ENCODE data around the gene INTS15.

INTS15 gene

GRCh38 chr7:6650086-6650485 is 60.3 kb downstream of the INTS15 start:
- TF ChIP-seq CTCF (IDR thresholded peaks at IDR 0.05): no peak
- intact Hi-C loops (cut with DNase I; ENCODE audit: low total_unique reads): no loop called here
- Histone ChIP-seq H3K4me1 (no peaks in the 10 kb centered on the region), H3K36me3 (peaks cover 27 to 100% (median 82%) of the 10 kb centered on the region in 3 donors), H3K9me3 (peaks cover 0 to 7% (median 0%) of the 10 kb centered on the region in 3 donors), H3K27ac (no peak overlapping the region), H3K27me3 (no peaks in the 10 kb centered on the region), H3K4me3 (no peak overlapping the region)
- peak in 1 of 2 donors; percentile 42 for DNase-seq

- DNase-seq: peak in 1 of 2 donors; percentile 34
- Histone ChIP-seq H3K27ac (no peak overlapping the region), H3K4me1 (no peaks in the 10 kb centered on the region), H3K9me3 (peaks cover 0 to 7% (median 0%) of the 10 kb centered on the region in 3 donors), H3K4me3 (no peak overlapping the region), H3K27me3 (no peaks in the 10 kb centered on the region), H3K36me3 (peaks cover 32 to 100% (median 84%) of the 10 kb centered on the region in 3 donors)
- no peak for TF ChIP-seq CTCF (IDR thresholded peaks at IDR 0.05)
- intact Hi-C loops (cut with DNase I; ENCODE audit: low total_unique reads): no loop called here
Observed at GRCh38 chr7:6650521-6651011, 60.7 kb downstream of the INTS15 start.

GRCh38 chr7:6651851-6652445 is 62.1 kb downstream of the INTS15 start:
- intact Hi-C loops (cut with DNase I; ENCODE audit: low total_unique reads): no loop called here
- no peak for TF ChIP-seq CTCF (IDR thresholded peaks at IDR 0.05)
- peak in 1 of 2 donors; percentile 58 for DNase-seq

GRCh38 chr7:6652446-6653011 is 62.7 kb downstream of the INTS15 start:
- Histone ChIP-seq H3K36me3 (peaks cover 29 to 89% (median 77%) of the 10 kb centered on the region in 3 donors), H3K9me3 (peaks cover 0 to 7% (median 0%) of the 10 kb centered on the region in 3 donors), H3K4me3 (no peak overlapping the region), H3K4me1 (no peaks in the 10 kb centered on the region), H3K27ac (no peak overlapping the region), H3K27me3 (no peaks in the 10 kb centered on the region)
- intact Hi-C loops (cut with DNase I; ENCODE audit: low total_unique reads): no loop called here
- DNase-seq: peak in 1 of 2 donors; percentile 24
- no peak for TF ChIP-seq CTCF (IDR thresholded peaks at IDR 0.05)

More at GRCh38 chr7:6651851-6652445, 62.1 kb downstream of the INTS15 start:
- no peaks in the 10 kb centered on the region for H3K4me1 ChIP-seq
- H3K9me3 ChIP-seq: peaks cover 0 to 7% (median 0%) of the 10 kb centered on the region in 3 donors
- H3K27ac ChIP-seq: no peak overlapping the region
- H3K27me3 ChIP-seq: no peaks in the 10 kb centered on the region
- H3K4me3 ChIP-seq: no peak overlapping the region
- peaks cover 29 to 95% (median 83%) of the 10 kb centered on the region in 3 donors for H3K36me3 ChIP-seq

GRCh38 chr7:6653071-6654003 is 63.5 kb downstream of the INTS15 start:
- TF ChIP-seq CTCF (IDR thresholded peaks at IDR 0.05): no peak
- H3K4me1 ChIP-seq: no peaks in the 10 kb centered on the region
- H3K27me3 ChIP-seq: no peaks in the 10 kb centered on the region
- H3K27ac ChIP-seq: no peak overlapping the region
- intact Hi-C loops (cut with DNase I; ENCODE audit: low total_unique reads): no loop called here
- H3K4me3 ChIP-seq: no peak overlapping the region
- H3K9me3 ChIP-seq: peaks cover 0 to 7% (median 0%) of the 10 kb centered on the region in 3 donors
- peak in 1 of 2 donors; percentile 49 for DNase-seq
- H3K36me3 ChIP-seq: peaks cover 29 to 81% (median 69%) of the 10 kb centered on the region in 3 donors
